H4 (cell line): ENCODE measurements around the gene BCLAF1. TPM values are rescaled to one million over a fixed set of nuclear protein-coding genes. Genes with fewer than 3 reads are reported as not detected.

Experiments used
- total RNA-seq: library from RNA; depleted of rRNA; stranded (reverse); fragments of >200 nt; shearing (Covaris generic); gene quantifications from 2 replicates; pipeline ENCODE4 v1.2.3, GENCODE V29; 2014; rRNA removed

The BCLAF1 gene
- total RNA-seq, 1 experiment from 2014 or later = 70.0 TPM

Other genes with a start within 250 kb of the BCLAF1 start
- gene MTFR2, start 39.5 kb downstream of the BCLAF1 start, total RNA-seq = 2.1 and 4.5 TPM in 2 replicates